NCI-H2107 (cell line): ENCODE measurements around the gene PCBP3.
"Not testable (repeated sequence)": the region's sequence is repeated elsewhere in the genome, so short reads cannot be mapped to it uniquely, and the experiment has no call there.

Experiments
- DNase-seq: peaks from one replicate; lab custom pipeline; 2025; lab: John Stamatoyannopoulos, UW

The PCBP3 gene

DNA sequence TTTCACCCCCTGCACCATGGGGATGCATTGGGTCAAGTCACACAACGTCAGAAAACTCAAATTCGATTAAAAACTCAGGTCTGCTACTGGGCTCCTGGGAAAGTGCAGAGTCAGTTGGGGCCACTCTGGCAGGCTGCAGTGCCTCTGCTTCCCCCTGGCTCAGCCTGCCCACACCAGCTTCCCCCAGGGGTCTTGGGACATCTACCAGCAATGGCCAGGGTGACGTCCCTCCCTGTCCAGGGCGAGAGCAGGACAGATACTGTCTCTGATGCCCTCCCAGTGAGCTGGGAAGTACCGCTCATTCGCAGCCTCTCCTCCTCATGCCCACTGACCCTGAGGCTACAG lies 231.9 kb downstream of the PCBP3 start:
- DNase-seq: no peak

DNA sequence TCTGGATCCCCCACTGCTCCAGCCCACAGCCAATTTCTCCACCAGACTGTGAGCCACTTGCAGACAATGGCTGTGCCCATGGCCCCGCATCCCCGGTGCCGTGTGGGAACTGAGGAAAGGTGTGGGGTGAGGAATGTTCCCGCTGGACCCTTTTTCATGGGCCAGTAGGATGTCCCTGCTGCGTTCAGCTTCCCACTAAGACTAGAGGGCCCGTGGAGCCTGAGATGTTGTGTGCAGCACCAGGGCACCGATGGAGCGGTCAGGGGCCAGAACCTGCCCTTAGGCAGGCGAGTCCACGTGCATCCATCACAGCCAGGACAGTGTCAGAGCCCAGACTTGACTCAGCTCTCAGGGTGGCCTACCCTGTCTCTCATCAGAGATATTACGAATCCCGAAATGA lies 232.4 kb downstream of the PCBP3 start:
- no peak for DNase-seq

DNA sequence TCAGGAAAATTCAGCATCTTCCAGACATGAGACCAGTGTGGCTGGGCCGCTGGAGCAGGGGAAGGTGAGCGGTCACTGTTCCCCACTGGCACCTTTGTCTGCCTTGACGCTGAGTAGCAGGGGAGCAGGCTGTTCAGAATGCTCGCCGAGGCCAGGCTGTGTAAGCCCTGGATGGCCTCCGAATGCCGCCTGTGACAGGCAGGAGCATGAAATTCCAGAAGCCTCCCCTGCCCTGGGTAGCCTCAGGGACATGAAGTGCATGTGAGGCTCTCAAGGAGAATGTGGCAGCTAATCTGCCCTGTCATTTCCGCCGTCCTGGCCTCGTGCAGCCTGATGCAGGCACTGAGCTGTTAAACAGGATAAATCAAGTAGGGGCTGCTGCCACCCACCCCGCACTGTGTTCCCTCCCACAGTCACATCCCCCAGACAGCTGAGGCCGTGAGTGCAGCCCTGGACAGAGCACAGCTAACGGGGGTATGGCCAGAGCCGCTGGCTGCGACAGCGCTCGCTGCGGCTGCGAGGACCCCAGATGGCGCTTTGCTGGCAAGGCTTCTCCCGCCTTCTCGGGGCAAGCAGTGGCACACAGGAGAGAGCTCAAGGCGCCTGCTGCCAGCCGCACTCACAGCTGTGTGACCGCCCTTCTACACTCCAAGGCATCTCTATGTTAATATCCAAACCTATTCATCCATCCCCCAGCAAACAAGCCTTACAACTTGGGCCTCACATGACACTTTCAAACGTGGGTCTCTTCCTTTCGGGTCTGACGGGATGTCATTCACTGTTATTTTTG lies 233.1 kb downstream of the PCBP3 start:
- no peak for DNase-seq

DNA sequence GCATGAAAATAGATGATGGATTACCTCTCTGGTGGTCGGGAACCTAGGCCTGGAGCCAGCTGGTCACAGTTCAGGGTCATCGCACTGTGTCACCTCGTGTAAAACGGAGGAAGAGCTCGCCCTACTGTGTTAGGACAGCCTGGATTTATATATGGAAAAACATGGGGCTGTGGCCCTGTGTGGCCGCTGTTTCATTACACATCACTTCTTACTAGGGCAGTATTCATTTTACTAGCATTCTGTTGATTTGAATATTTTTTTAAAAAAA lies 233.6 kb downstream of the PCBP3 start:
- no peak for DNase-seq

DNA sequence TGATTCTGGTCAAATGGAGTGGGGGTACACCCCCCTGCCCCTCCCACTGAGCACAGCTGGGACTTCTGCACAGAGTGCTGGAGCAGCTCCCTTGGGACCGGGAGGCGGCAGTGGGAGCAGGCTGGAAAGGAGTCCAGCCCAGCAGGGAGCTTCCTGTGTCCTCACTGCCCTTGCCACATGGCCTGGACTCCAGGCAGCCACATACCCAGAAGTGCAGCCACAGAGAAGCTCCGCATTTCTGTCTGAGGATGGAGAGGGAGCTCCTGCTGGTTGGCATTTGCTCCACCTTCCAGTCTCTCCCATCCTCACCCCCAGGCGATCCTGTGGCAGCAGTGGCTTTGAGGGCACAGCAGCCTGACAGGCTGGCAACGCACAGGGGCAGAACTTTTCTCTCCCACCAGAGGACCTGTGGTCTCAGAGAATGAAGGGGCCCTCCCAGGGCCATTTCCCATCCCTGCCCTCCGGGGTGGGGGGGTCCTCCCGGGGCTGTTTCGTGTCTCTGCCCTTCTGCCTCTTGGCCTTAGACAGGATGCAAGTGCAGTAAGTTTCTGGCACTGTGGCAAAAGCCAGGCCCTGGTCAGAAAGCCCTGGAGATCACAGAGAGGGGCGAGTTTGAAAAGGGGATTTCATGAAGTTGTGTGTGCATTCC lies 234.4 kb downstream of the PCBP3 start:
- no peak for DNase-seq

DNA sequence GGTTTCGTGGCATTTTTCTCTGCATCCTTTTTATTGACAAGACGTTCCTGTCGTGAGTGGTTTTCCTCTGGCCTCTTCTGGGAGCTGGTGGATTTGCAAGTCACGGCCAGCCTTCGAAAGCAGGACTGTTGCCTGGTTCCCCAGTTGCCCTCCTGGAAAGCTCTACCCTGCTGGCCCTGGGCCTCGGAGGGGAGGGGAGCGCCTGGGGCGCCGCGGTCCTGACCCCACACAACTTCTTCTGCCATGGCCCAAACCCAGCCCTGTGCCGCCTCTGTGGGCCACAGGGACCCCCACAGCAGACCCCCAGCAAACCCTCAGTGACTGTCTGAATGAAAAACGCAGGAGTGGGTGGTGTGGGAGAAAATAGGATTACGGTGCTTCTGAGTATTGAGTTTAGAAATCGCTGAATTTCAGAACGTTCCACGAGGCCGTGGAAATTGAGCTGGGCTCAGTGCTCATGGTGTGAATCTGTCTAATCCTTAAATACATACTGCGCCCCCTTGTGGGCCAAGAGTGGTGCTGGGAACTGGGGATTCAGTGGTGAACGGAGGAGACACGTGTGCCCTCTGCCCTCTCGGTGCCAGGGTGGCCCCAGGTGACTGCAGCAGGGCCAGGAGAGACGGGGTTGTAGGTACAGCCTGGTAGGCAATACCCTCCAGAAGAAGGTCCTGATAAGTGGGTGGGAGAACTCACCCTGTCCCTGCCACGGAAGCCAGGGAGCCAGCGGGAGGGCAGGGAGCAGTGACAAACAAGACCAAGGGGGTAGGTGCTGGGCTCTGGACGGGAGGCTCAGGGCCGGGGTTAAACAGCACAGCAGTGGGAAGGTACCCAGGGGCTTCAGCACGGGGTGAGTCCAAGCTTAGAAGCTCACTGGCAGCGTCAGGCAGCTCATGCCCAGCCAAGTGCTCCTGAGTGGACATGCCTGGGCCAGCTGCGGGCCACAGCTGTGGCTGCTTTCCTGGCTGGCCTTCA lies 236.9 kb downstream of the PCBP3 start:
- peak; percentile 67 for DNase-seq

DNA sequence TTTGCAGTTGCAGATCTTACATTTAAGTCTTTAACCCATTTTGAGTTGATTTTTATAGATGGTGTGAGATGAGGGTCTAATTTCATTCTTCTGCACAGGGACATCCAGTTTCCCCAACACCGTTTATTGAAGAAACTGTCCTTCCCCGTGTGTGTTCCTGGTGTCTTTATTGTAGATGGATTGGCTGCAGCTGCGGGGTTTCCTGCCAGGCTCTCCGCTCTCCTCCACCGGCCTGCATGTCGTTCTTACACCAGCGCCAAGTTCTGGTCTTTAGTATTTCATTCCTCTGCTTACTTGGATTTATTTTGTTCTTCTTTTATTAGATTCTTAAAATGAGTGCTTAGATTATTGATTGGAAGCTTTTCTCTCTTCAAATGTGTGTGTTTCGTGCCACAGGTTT lies 239.1 kb downstream of the PCBP3 start:
- DNase-seq: no peak

DNA sequence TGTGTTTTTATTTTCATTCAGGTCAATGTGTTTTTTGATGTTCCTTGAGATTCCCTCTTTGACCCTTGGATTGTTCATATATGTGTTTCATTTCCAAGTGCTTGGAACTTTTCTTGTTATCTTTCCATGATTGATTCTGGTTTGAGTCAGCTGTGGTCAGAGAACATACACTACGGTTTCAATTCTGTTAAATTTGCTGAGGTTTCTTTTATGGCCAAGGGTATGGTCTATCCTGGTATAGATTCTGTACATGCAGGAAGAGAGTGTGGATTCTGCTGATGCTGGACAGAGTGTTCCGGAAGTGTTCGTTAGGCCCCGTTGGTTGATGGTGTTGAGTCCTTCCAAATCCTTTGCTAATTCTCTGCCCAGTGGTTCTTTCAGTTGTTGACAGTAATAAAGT lies 239.6 kb downstream of the PCBP3 start:
- DNase-seq: no peak

DNA sequence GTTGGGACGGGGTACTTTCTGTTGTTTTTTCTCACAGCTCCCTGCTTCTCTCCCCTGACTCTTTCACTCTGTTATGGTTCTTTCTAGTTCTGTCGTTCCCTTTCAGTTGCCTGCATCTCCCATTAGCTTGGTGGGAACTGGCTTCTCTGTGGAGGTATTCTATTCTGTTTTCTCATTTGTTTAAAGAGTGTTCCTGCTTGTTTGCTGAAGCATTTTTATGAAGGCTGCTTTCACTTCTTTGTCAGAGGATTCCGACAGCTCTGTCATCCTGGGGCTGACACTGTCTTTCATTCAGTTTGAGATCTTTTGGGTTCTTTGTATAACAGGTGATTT lies 242.0 kb downstream of the PCBP3 start:
- no peak for DNase-seq

DNA sequence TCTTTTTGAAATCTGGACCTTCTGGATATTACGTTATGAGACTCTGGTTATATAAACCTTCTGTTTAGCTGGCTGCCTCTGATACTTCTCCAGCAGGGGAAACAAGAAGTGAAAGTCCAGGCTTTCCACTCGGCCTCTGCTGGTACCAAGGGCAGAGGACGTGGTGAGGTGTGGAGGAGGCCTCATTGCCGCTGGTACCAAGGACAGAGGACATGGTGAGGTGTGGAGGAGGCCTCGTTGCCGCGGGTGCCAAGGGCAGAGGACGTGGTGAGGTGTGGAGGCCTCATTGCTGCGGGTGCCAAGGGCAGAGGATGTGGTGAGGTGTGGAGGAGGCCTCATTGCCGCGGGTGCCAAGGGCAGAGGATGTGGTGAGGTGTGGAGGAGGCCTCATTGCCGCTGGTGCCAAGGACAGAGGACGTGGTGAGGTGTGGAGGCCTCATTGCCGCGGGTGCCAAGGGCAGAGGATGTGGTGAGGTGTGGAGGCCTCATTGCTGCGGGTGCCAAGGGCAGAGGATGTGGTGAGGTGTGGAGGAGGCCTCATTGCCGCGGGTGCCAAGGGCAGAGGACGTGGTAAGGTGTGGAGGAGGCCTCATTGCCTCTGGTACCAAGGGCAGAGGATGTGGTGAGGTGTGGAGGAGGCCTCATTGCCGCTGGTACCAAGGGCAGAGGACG lies 242.5 kb downstream of the PCBP3 start:
- not testable (repeated sequence) for DNase-seq

DNA sequence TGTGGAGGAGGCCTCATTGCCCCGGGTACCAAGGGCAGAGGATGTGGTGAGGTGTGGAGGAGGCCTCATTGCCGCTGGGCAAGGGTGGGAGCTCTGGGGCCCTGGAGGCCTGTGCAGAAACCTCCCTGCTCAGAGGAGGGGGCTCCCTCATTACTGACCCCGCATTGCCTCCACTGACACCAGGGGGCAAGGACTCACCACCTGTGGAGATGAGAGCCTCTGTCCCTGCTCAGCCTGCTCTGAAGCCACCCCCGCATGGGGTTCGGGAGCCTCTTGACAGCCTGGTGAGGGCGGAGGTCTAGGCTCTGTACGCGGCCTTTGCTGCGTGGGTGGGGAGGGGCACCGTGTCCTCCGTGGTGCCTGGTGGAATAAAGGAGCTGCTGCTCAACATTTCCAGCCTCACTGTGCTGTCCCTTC lies 243.1 kb downstream of the PCBP3 start:
- no peak for DNase-seq

DNA sequence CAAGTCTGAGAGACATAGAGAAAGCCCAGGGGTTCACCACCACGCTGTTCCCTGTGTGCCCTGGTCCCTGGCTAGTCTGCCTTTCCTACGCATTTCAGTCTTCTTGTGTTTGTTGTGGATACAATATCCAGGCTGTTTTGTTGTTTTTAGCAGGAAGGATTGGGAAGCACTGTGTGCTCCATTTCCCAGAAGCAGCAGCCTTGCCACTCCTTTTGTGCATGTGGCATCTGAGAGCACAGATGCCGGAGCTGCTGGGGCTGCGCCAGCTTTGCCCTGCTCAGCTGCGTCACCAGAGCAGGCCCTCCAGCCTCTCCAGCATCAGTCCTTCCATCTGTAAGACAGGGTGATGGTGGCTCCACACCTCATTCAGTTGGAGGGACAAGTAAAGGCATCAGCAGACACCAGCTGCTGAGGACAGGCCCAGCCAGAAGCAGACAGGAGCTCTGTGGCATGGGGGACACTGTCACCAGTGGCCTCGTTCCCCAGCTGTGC lies 243.6 kb downstream of the PCBP3 start:
- DNase-seq: no peak

DNA sequence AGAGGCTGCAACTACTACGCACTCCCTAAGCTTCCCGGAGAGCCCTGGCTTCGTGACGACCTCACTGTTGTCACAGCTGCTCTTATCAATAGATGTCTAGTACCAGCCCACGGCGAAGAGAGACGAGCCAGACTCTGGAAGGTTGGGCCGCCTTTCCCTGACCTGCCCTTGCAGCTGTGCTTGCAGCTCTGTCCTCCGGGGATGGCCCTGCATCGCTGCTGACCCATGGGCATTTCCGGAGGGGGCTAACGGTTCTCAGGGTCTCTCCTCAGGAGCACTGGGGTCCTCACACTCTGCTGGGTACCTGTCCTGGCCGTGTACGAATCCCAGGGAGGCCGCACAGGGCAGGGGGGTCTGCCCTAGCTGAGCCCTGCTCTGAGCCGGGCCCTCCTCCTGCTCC lies 244.3 kb downstream of the PCBP3 start:
- DNase-seq: no peak

DNA sequence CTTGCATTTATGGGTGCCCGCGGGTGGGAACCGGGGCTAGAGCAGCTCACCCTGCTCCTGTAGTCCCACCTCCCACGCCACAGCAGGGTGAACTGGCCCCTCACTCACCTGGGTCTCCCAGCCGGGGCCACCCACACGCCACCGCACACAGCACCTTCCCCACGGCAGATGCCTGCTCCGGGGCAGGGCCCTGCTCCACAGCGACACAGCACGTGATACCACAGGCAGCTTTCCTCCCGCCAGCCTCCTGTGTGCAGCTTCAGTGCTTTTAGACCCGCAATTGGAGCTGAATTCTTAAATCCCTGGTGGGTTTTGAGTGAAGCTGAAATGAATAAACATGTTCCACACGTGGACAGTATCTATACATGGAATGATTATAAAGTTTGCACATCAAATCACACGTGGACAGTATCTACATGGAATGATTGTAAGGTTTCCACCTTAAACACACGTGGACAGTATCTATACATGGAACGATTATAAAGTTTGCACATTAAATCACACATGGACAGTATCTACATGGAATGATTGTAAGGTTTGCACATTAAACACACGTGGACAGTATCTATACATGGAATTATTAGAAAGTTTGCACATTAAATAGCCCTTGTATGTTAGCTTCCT lies 245.0 kb downstream of the PCBP3 start:
- DNase-seq: no peak

DNA sequence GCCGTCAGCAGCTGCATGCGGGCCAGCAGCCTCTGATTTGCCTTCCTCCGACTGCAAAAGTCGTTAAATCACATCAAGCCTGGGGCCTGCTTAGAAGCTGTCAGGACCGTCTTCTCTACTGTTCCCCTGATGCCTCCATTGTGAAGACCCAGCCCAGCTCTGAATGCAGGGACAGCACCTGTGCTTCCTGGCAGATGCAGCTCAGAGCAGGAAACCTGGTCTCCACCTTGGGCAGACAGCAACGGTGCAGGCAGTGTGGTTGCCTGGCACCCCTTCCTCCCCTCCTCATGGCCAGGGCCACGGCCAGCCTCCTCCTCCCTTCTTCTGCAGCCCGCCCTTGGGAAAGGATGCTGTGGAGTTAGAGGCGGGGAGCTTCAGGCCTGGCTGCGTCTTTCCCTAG lies 245.7 kb downstream of the PCBP3 start:
- DNase-seq: no peak

DNA sequence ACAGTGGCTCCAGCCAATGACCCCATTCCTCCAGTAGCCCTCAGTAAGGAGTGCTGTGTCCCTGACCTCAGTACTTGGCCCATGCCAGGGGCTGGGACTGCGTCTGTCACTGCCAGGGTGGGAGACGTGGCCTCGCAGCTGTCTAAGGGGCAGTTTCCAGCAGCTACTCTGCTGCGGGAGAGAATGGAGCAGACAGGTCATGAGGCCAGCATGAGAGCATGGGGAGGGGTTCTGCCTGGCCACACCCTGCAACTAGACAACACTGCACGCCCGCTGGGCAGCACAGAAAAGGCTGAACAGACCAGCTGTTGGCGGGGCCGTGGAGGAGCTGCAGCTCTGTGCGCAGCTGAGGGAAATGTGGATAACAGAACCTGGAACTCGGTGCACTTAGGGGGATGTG lies 246.4 kb downstream of the PCBP3 start:
- DNase-seq: no peak

DNA sequence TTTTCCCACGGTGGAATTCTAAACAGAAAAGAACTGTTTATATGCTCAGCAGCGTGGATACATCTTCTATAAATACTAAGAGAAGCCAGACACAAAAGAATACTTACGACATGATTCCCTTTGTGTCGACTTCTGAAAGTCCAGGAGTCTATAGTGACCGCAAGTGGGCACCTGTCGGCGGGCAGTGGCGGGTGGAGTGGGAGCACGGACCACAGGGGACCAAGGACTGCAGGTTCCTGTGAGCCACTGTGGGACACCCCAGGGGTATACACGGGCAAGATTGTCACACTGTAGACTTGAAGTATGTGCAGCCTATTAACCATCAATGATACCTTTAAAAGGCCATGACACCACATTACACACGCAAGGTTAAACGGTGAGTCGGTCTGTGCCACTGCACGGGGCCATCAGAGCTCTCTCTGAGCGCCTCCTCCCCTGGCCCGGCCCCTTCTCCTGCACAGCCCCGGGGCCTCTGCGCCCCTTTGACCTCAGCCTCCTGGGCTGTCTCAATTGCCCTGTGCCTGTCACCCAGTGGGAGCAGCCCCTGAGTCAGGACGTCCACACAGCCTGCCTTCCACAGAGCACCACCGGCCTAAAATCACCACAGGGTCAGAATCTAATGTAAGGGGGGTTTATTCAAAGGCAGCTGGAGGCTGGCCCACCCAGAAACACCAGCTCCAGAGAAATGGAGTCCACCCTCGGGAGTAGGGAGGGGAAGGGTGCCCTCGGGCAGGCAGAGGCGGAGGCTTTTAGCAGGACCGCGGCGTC lies 248.0 kb downstream of the PCBP3 start:
- DNase-seq: no peak

DNA sequence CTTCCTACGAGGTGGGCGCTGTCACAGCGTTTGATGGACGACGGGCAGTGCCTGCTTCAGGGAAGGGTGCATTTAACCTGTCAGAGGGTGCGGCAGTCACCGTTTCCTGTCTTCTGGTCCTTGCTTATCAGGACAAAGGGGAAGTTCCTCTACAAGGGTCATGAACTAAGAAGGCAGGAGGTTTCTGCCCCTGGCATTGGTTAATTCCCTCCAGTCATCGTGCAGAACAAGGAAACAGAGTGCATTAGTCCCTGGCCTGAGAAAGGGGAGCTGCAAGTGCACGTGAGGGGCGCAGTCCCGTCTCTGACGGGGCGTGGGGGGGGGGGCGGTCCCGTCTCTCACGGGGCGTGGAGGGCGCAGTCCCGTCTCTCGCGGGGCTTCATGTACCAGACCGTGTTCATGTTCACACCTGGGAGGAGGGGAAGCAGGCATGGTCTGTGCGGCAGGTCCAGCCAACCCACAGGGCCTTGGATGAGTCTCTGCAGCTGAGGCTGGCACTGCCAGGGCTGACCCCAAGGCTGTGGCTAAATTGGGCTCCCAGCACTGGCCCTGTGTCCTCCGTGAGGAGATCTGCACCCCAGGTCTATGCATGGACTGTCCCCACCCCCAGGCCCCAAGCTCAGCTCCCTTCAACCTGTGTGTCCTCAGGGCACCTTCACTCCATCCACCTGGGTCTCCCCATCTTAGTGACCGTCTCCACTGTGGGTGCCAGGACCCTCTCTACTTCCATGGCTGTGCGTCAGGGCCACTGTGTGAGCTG lies 248.8 kb downstream of the PCBP3 start:
- no peak for DNase-seq

DNA sequence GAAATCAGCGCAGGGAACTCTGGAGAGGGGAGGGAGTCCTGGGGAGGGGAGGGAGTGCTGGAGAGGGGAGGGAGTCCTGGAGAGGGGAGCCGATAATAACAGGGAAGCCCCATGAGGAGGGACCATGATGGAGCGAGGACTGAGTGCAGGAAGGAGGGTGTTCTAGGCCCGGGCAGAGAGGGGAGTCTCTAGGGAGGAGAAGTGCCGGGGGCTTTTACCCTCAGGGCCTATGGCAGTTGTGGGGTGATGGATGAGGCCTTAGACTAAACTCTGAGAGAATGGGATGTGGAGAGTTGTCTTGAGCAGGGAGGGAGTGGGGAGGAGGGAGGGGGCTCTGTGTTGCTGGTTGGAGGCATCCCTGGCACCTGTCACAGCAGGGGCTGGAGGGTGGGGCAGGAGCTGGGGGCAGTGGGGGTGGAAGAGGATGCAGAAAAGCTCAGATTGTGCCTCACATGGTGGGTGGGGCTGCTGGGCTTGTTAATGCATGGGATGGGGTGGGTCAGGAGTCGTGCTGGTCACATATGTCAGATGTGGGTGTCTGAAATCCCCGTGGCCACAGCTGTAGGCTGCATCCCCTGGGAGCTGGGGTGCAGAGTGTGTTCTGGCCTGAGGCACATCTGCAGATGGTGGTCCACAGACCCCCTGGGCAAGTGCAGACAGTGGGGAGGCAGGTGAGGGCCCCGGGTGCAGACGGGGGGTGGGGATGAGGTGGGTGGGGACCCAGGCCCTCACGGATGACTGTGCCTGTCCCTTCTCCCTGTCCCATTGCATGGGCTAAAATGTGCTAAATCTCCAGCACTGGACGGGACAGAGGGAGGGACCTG lies 249.6 kb downstream of the PCBP3 start:
- no peak for DNase-seq
